Stimulated activated CD4-positive, alpha-beta T cell treated with anti-CD3 and anti-CD28 coated beads, Interleukin-1b, Interleukin-23, amount 100 ng/mL, for 24 hours (primary cell): ENCODE results near the gene BMP5.

Source experiments
- DNase-seq, 4 experiments: peaks; one replicate each; pipeline ENCODE4 v3.0.0-alpha.2; 2020; ENCODE audit warnings: low read depth in 4 of 4, low spot score in 1 of 4

The BMP5 gene

GRCh38 chr6:55874316-55874715 lies 1.1 kb downstream of the BMP5 start:
- DNase-seq = no peak

- no peak for DNase-seq
These were observed 2.5 kb downstream of the BMP5 start for GRCh38 chr6:55872866-55873265.

GRCh38 chr6:55870181-55870813 lies 5.1 kb downstream of the BMP5 start:
- DNase-seq = no peak

GRCh38 chr6:55869674-55870073 lies 5.7 kb downstream of the BMP5 start:
- DNase-seq = no peak

GRCh38 chr6:55868771-55869479 lies 6.5 kb downstream of the BMP5 start:
- peak in 1 of 4 experiments; percentile 5 for DNase-seq

GRCh38 chr6:55868176-55868575 lies 7.2 kb downstream of the BMP5 start:
- no peak for DNase-seq

- no peak for DNase-seq
These were observed 9.3 kb downstream of the BMP5 start for GRCh38 chr6:55866128-55866527.

- no peak for DNase-seq
These were observed 22.1 kb downstream of the BMP5 start for GRCh38 chr6:55853008-55854001.

- DNase-seq = no peak
These were observed 34.0 kb downstream of the BMP5 start for GRCh38 chr6:55841341-55841740.

- no peak for DNase-seq
These were observed 36.3 kb downstream of the BMP5 start for GRCh38 chr6:55839080-55839479.

GRCh38 chr6:55836945-55837344 lies 38.4 kb downstream of the BMP5 start:
- DNase-seq = no peak

GRCh38 chr6:55836481-55836880 lies 38.9 kb downstream of the BMP5 start:
- DNase-seq = no peak

- DNase-seq = no peak
These were observed 40.2 kb downstream of the BMP5 start for GRCh38 chr6:55835220-55835619.

GRCh38 chr6:55833284-55833683 lies 42.1 kb downstream of the BMP5 start:
- DNase-seq = no peak

GRCh38 chr6:55827818-55828522 lies 47.4 kb downstream of the BMP5 start:
- no peak for DNase-seq

GRCh38 chr6:55826941-55827340 lies 48.4 kb downstream of the BMP5 start:
- no peak for DNase-seq

- no peak for DNase-seq
These were observed 49.9 kb downstream of the BMP5 start for GRCh38 chr6:55825402-55826051.

- DNase-seq = no peak
These were observed 52.6 kb downstream of the BMP5 start for GRCh38 chr6:55822815-55823214.

- DNase-seq = no peak
These were observed 53.4 kb downstream of the BMP5 start for GRCh38 chr6:55822005-55822404.

GRCh38 chr6:55820696-55821095 lies 54.7 kb downstream of the BMP5 start:
- DNase-seq = no peak

GRCh38 chr6:55819811-55820210 lies 55.6 kb downstream of the BMP5 start:
- no peak for DNase-seq
